CD4-positive, alpha-beta T cell (primary cell): ENCODE measurements around the gene ANKRD42. TPM values are rescaled to one million over a fixed set of nuclear protein-coding genes. Genes with fewer than 3 reads are reported as not detected.
A peak's percentile ranks its signal among the peaks of the same experiment; 100 is the strongest.

Source experiments
- ATAC-seq: fragments of 200-7000 bp; cut with Tn5 transposase; one replicate; pipeline ENCODE4 v1.10.0; 2022; ENCODE audit warnings: mild to moderate bottlenecking; ENCODE audit not compliant: poor library complexity
- CTCF ChIA-PET: fragments of 350-600 bp; sonication (Branson Sonifier 250); formaldehyde crosslinking; loops from one replicate; lab custom pipeline; 2021; ENCODE audit warnings: antibody characterized with exemption, inconsistent platforms; lab: Charles Lee
- POLR2A ChIA-PET: fragments of 350-600 bp; sonication (Branson Sonifier 250); formaldehyde crosslinking; loops from one replicate; lab custom pipeline; 2021; ENCODE audit warnings: antibody characterized with exemption, inconsistent platforms; lab: Charles Lee
- DNase-seq, 14 experiments: peaks; one replicate each; pipeline ENCODE4 v3.0.0-alpha.2; 2013 to 2020; ENCODE audit warnings: mixed read lengths in 2 of 14
- H3K27ac ChIP-seq, 2 donors: one replicate each; pipeline versions ENCODE4 v1.5.1 to v1.7.0; 2013; ENCODE audit warnings: low read length in 2 of 2, low read depth in 1 of 2, mild to moderate bottlenecking in 1 of 2
- H3K27me3 ChIP-seq, 2 experiments: 1 replicate in 1 of 2; 2 replicates in 1 of 2; pipeline versions ENCODE4 v1.6.1 to v1.7.0; 2013; ENCODE audit warnings: low read length in 2 of 2, control low read depth in 1 of 2, mild to moderate bottlenecking in 1 of 2, moderate library complexity in 1 of 2; ENCODE audit not compliant: insufficient read depth in 2 of 2, control insufficient read depth in 1 of 2
- H3K36me3 ChIP-seq: one replicate; pipeline ENCODE4 v1.6.1; 2013; ENCODE audit warnings: low read length, control low read depth; ENCODE audit not compliant: insufficient read depth
- H3K4me1 ChIP-seq: one replicate; pipeline ENCODE4 v1.6.1; 2013; ENCODE audit warnings: low read length, control low read depth; ENCODE audit not compliant: insufficient read depth
- H3K4me3 ChIP-seq: one replicate; pipeline ENCODE4 v1.5.1; 2013; ENCODE audit warnings: mild to moderate bottlenecking, low read length, moderate library complexity
- H3K9me3 ChIP-seq, 2 experiments: 1 replicate in 1 of 2; 2 replicates in 1 of 2; pipeline versions ENCODE4 v1.6.1 to v1.7.0; 2013; ENCODE audit warnings: low read length in 2 of 2, mild to moderate bottlenecking in 2 of 2, control low read depth in 1 of 2, moderate library complexity in 1 of 2; ENCODE audit not compliant: control insufficient read depth in 1 of 2, insufficient read depth in 1 of 2
- H3K27ac Mint-ChIP-seq: one replicate; pipeline ENCODE4 v1.8.0; 2020; ENCODE audit warnings: mixed read lengths
- H3K27me3 Mint-ChIP-seq: one replicate; pipeline ENCODE4 v1.8.0; 2021; ENCODE audit warnings: mixed read lengths
- H3K36me3 Mint-ChIP-seq: one replicate; pipeline ENCODE4 v1.8.0; 2021; ENCODE audit warnings: low read depth, mixed read lengths
- H3K4me1 Mint-ChIP-seq: one replicate; pipeline ENCODE4 v1.8.0; 2021; ENCODE audit warnings: low read depth, mixed read lengths
- H3K4me3 Mint-ChIP-seq: one replicate; pipeline ENCODE4 v1.8.0; 2020; ENCODE audit warnings: mild to moderate bottlenecking, mixed read lengths
- H3K9me3 Mint-ChIP-seq: one replicate; pipeline ENCODE4 v1.8.0; 2020; ENCODE audit warnings: mixed read lengths
- CTCF ChIP-seq: fragments of 200-600 bp; IDR thresholded peaks from one replicate; pipeline ENCODE4 v1.8.0; 2022; ENCODE audit warnings: antibody characterized with exemption, mild to moderate bottlenecking
- intact Hi-C, 2 experiments: fragments of 100-400 bp; cut with DNase I in 1 of 2; cut with micrococcal nuclease in 1 of 2; formaldehyde crosslinking; loops; one replicate each; pipeline versions ENCODE4 v1.15.1 to v1.9.0; 2023 to 2025; cut with DNase I, micrococcal nuclease
- total RNA-seq, 174 experiments: library from RNA in 2 of 174; stranded (reverse) in 2 of 174; gene quantifications; one replicate each; pipeline ENCODE4 v1.2.3 and lab custom pipeline; 2021 to 2026

ANKRD42 gene
- total RNA-seq, 2 experiments from 2014 or later = 8.6 to 10.0 TPM

- Mint-ChIP-seq H3K4me3 (peak overlapping the region; percentile 75), H3K9me3 (no peaks in the 10 kb centered on the region), H3K27me3 (no peaks in the 10 kb centered on the region), H3K27ac (peak overlapping the region; percentile 100), H3K4me1 (peaks cover 76% of the 10 kb centered on the region), H3K36me3 (peaks cover 82% of the 10 kb centered on the region)
- POLR2A ChIA-PET = interaction anchor here (0.6 to 6.9 kb wide), 10 partner anchors 8 to 261 kb away, joined by 3 to 186 read pairs (median 4); partner anchors contain the start of genes ANKRD42, DDIAS, PRCP and RAB30
- peaks cover 19% of the 10 kb centered on the region for H3K4me1 ChIP-seq
- peak overlapping the region; percentile 2 to 45 for H3K27ac ChIP-seq
- no peaks in the 10 kb centered on the region for H3K9me3 ChIP-seq
- intact Hi-C loops = loop anchor here (1.0 to 2.0 kb wide), 2 partner anchors 15 to 32 kb away; partner anchors contain the start of gene ANKRD42 (in 1 of the 2)
- no peak for TF ChIP-seq CTCF
- CTCF ChIA-PET = interaction anchor here (1.4 kb wide), 1 partner anchor 88 kb away, joined by 3 read pairs; no protein-coding TSS in a partner anchor
- H3K27me3 ChIP-seq = no peaks in the 10 kb centered on the region
- H3K36me3 ChIP-seq = peaks cover 40% of the 10 kb centered on the region
- no peak overlapping the region for H3K4me3 ChIP-seq
- ATAC-seq (no peak), DNase-seq (no peak)
Measured at GRCh38 chr11:83161610-83162199, 31.8 kb upstream of the ANKRD42 start.

GRCh38 chr11:83162377-83162776, 31.1 kb upstream of the ANKRD42 start:
- Mint-ChIP-seq H3K4me1 (peaks cover 77% of the 10 kb centered on the region), H3K36me3 (peaks cover 82% of the 10 kb centered on the region), H3K27me3 (no peaks in the 10 kb centered on the region), H3K27ac (peak overlapping the region; percentile 100), H3K4me3 (peak overlapping the region; percentile 75), H3K9me3 (no peaks in the 10 kb centered on the region)
- intact Hi-C loops = loop anchor here in 1 of 2 experiments (2.0 kb wide), 1 partner anchor 14 kb away; no protein-coding TSS in a partner anchor
- ATAC-seq = peak; percentile 39
- H3K9me3 ChIP-seq = no peaks in the 10 kb centered on the region
- H3K27me3 ChIP-seq = no peaks in the 10 kb centered on the region
- DNase-seq = peak in 3 of 14 experiments; percentile 60 to 67 (median 64)
- peaks cover 19% of the 10 kb centered on the region for H3K4me1 ChIP-seq
- POLR2A ChIA-PET = interaction anchor here (0.5 to 1.3 kb wide), 7 partner anchors 10 to 261 kb away, joined by 3 to 9 read pairs (median 4); partner anchors contain the start of genes DDIAS, PRCP and RAB30
- peaks cover 46% of the 10 kb centered on the region for H3K36me3 ChIP-seq
- CTCF ChIA-PET = interaction anchor here (1.4 kb wide), 1 partner anchor 87 kb away, joined by 3 read pairs; no protein-coding TSS in a partner anchor
- no peak for TF ChIP-seq CTCF
- H3K27ac ChIP-seq = peak overlapping the region; percentile 2 to 45
- no peak overlapping the region for H3K4me3 ChIP-seq

GRCh38 chr11:83166193-83166866, 27.2 kb upstream of the ANKRD42 start:
- DNase-seq (no peak), ATAC-seq (no peak)
- H3K27ac ChIP-seq = no peak overlapping the region
- Mint-ChIP-seq H3K4me3 (peak overlapping the region; percentile 57), H3K27me3 (no peaks in the 10 kb centered on the region), H3K9me3 (no peaks in the 10 kb centered on the region), H3K4me1 (peaks cover 83% of the 10 kb centered on the region), H3K36me3 (peaks cover 82% of the 10 kb centered on the region), H3K27ac (peak overlapping the region; percentile 16)
- ChIA-PET CTCF (no interaction called here), POLR2A (interaction anchor here (5.6 kb wide), 1 partner anchor 10 kb away, joined by 39 read pairs; the partner anchor contains the start of gene PCF11)
- intact Hi-C loops = no loop called here
- H3K36me3 ChIP-seq = peaks cover 71% of the 10 kb centered on the region
- no peak overlapping the region for H3K4me3 ChIP-seq
- no peaks in the 10 kb centered on the region for H3K9me3 ChIP-seq
- no peak for TF ChIP-seq CTCF
- peaks cover 24% of the 10 kb centered on the region for H3K4me1 ChIP-seq
- no peaks in the 10 kb centered on the region for H3K27me3 ChIP-seq
